ENCODE data around the gene ACTR10. TPM values are rescaled to one million over a fixed set of nuclear protein-coding genes. Genes with fewer than 3 reads are reported as not detected.
"Not testable (repeated sequence)": the region's sequence is repeated elsewhere in the genome, so short reads cannot be mapped to it uniquely, and the experiment has no call there.

ACTR10 gene
- total and polyA plus RNA-seq, 10 donors = 42.0 to 74.5 (median 55.8) TPM

- Histone ChIP-seq H3K4me1 (peaks cover 0 to 23% (median 4%) of the 10 kb centered on the region in 6 donors), H3K36me3 (peaks cover 6 to 100% (median 97%) of the 10 kb centered on the region in 6 donors)
- DNase-seq; H3K27ac ChIP-seq; H3K27me3 ChIP-seq (replicated peaks in 1 of 7); H3K4me3 ChIP-seq; H3K9me3 ChIP-seq; intact Hi-C loops (cut with DNase I; ENCODE audit: low total_unique reads): not testable (repeated sequence)
- 93 to 95% (median 95%) methylated on average over 9 to 10 of the region's 10 CpGs for WGBS, 5 donors
- TF ChIP-seq POLR2AphosphoS5 (IDR thresholded peaks at IDR 0.05) = peak; percentile 23 to 57 (median 43)
Measured at GRCh38 chr14:58262005-58262404, 62.1 kb downstream of the ACTR10 start.

GRCh38 chr14:58265401-58265800, 65.5 kb downstream of the ACTR10 start:
- TF ChIP-seq POLR2AphosphoS5 (IDR thresholded peaks at IDR 0.05) = no peak
- TF ChIP-seq POLR2A (IDR thresholded peaks at IDR 0.05) = no peak
- no peak for TF ChIP-seq CTCF (IDR thresholded peaks at IDR 0.05 in 8 of 11, conservative IDR thresholded peaks at IDR 0.05 in 3 of 11)
- intact Hi-C loops (cut with DNase I; ENCODE audit: low total_unique reads) = no loop called here
- Histone ChIP-seq H3K4me1 (peaks cover 0 to 33% (median 2%) of the 10 kb centered on the region in 6 donors), H3K27me3 (replicated peaks in 1 of 7) (no peaks in the 10 kb centered on the region), H3K9me3 (no peaks in the 10 kb centered on the region), H3K27ac (peak overlapping the region in 3 of 8 donors; percentile 2 to 23 (median 5)), H3K36me3 (peaks cover 0 to 100% (median 98%) of the 10 kb centered on the region in 6 donors), H3K4me3 (no peak overlapping the region)
- DNase-seq = no peak

GRCh38 chr14:58270628-58271027, 70.7 kb downstream of the ACTR10 start:
- no peak for DNase-seq
- Histone ChIP-seq H3K9me3 (no peaks in the 10 kb centered on the region), H3K4me3 (no peak overlapping the region), H3K4me1 (peaks cover 3 to 70% (median 13%) of the 10 kb centered on the region in 6 donors), H3K27ac (peak overlapping the region in 1 of 8 donors; percentile 27), H3K27me3 (replicated peaks in 1 of 7) (no peaks in the 10 kb centered on the region), H3K36me3 (peaks cover 0 to 98% (median 82%) of the 10 kb centered on the region in 6 donors)
- TF ChIP-seq POLR2AphosphoS5 (IDR thresholded peaks at IDR 0.05) (no peak), POLR2A (IDR thresholded peaks at IDR 0.05) (no peak), CTCF (IDR thresholded peaks at IDR 0.05 in 8 of 11, conservative IDR thresholded peaks at IDR 0.05 in 3 of 11) (no peak)
- 68 to 84% (median 81%) methylated on average over 2 of the region's 2 CpGs for WGBS, 5 donors
- intact Hi-C loops (cut with DNase I; ENCODE audit: low total_unique reads) = no loop called here

GRCh38 chr14:58272588-58273372, 72.8 kb downstream of the ACTR10 start:
- peak overlapping the region in 1 of 8 donors; percentile 33 for H3K27ac ChIP-seq
- no peaks in the 10 kb centered on the region for H3K9me3 ChIP-seq
- peaks cover 8 to 81% (median 26%) of the 10 kb centered on the region in 6 donors for H3K4me1 ChIP-seq
- H3K4me3 ChIP-seq = no peak overlapping the region
- no peak for DNase-seq
- peaks cover 0 to 98% (median 74%) of the 10 kb centered on the region in 6 donors for H3K36me3 ChIP-seq
- intact Hi-C loops (cut with DNase I; ENCODE audit: low total_unique reads) = no loop called here
- no peak for TF ChIP-seq POLR2A (IDR thresholded peaks at IDR 0.05)
- no peak for TF ChIP-seq POLR2AphosphoS5 (IDR thresholded peaks at IDR 0.05)
- TF ChIP-seq CTCF (IDR thresholded peaks at IDR 0.05 in 8 of 11, conservative IDR thresholded peaks at IDR 0.05 in 3 of 11) = no peak
- H3K27me3 ChIP-seq (replicated peaks in 1 of 7) = no peaks in the 10 kb centered on the region
- WGBS, 5 donors = 79 to 92% (median 89%) methylated on average over 4 of the region's 4 CpGs

Data from spleen (tissue), 11 donors.